ENCODE data around the gene PRICKLE2. TPM values are rescaled to one million over a fixed set of nuclear protein-coding genes. Genes with fewer than 3 reads are reported as not detected.
A peak's percentile ranks its signal among the peaks of the same experiment; 100 is the strongest.

PRICKLE2 gene
- total and polyA plus RNA-seq, 7 donors, result 0.34 to 4.9 (median 2.2) TPM

DNA sequence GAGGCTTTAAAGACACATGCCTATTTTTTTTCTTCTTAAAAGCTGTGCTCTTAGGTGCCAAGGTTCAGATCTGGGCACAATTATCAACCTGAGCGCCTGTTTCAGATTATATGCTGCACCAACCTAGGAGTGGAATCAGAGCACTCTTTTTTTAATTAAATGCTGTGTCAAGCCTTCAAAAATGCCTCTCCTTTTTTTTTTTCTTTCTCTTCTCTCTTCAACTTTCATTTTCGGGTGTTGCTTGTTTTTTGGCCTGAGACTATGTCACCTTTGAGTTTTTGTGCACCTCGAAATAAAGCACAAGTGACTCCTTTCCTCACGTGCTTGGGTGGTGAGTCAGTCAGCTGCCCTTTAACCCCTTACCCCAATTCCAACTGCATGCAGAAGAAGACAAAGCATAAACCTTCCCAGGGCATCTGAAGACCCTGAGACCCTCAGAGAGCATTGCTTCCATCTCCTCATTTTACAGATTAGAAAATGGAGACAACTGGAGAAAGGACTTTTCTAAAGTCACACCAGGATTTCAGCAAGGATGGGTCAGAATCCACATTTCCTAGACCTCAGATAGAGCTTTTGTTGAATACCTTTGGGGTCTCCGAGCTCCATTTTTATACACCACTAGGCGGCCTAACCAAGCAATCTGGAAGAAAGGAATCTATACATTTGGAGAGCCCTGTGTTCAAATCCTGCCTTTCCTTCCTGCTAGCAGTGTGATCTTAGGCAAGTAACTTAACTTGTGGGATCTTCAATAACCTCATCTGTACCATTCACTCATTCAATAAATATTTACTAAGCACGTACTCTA lies 631 bp upstream of the PRICKLE2 start:
- no peaks in the 10 kb centered on the region for H3K27me3 ChIP-seq (ENCODE audit: insufficient read depth in 3 of 3, low read length in 2 of 3)
- H3K9me3 ChIP-seq, result no peaks in the 10 kb centered on the region
- H3K27ac ChIP-seq, result peak overlapping the region; percentile 56
- TF ChIP-seq, protein P1, sequence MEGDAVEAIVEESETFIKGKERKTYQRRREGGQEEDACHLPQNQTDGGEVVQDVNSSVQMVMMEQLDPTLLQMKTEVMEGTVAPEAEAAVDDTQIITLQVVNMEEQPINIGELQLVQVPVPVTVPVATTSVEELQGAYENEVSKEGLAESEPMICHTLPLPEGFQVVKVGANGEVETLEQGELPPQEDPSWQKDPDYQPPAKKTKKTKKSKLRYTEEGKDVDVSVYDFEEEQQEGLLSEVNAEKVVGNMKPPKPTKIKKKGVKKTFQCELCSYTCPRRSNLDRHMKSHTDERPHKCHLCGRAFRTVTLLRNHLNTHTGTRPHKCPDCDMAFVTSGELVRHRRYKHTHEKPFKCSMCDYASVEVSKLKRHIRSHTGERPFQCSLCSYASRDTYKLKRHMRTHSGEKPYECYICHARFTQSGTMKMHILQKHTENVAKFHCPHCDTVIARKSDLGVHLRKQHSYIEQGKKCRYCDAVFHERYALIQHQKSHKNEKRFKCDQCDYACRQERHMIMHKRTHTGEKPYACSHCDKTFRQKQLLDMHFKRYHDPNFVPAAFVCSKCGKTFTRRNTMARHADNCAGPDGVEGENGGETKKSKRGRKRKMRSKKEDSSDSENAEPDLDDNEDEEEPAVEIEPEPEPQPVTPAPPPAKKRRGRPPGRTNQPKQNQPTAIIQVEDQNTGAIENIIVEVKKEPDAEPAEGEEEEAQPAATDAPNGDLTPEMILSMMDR (IDR thresholded peaks at IDR 0.05), result no peak
- no peaks in the 10 kb centered on the region for H3K36me3 ChIP-seq (ENCODE audit: insufficient read depth in 1 of 2, low read depth in 1 of 2)
- DNase-seq (no peak), ATAC-seq (no peak)
- no peaks in the 10 kb centered on the region for H3K4me1 ChIP-seq
- intact Hi-C loops (cut with DNase I), result no loop called here
- WGBS, 3 donors, result 52 to 62% (median 57%) methylated on average over 7 of the region's 7 CpGs
- H3K4me3 ChIP-seq, result peak overlapping the region; percentile 53

DNA sequence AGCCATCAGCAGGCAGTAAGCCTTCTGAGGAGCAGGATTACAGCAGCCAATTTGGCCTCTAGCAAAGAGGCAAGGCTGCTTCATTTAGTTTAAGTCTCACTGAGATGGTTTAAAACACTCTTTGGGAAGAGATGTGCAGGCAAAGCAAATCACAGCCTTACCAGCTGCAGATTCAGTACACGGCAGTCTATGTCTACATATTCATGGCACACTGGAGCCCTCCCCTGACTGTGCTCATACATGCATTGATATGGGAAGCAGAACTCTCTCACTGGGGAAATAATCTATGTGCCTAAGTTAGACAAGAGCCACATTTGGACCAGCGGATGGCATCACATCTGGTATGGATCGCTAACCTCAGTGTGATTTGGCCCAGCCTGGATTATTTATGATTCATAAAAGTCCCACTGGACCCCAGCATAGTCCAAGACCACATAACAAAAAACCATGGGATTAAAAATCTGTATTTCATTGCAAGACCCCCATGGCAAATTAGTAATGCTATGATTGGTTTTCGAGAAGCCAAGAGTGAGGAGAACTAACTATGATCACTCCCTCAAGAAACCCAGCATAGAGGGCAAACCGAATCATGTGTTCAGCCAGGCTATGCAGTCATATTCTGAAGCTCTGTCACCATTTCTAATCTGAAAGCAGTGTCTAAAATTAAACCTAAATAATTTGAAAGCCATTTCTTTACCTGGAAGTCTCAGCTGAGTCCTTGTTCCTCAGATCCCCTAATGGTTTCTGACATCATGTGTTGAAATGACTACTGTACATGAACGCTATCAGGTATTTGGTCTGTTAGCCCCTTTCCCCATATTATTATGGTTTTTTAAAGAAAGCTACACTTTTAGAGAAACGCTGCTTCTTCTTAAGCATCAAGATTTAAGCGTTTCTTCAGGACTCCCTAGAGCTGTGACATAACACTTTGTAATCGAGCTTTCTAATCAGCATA lies 1.2 kb downstream of the PRICKLE2 start:
- Histone ChIP-seq H3K27ac (peak overlapping the region; percentile 56), H3K4me3 (peak overlapping the region; percentile 53), H3K27me3 (ENCODE audit: insufficient read depth in 3 of 3, low read length in 2 of 3) (no peaks in the 10 kb centered on the region), H3K4me1 (peaks cover 3% of the 10 kb centered on the region), H3K9me3 (no peaks in the 10 kb centered on the region), H3K36me3 (ENCODE audit: insufficient read depth in 1 of 2, low read depth in 1 of 2) (no peaks in the 10 kb centered on the region)
- DNase-seq (no peak), ATAC-seq (no peak)
- WGBS, 3 donors, result 44 to 71% (median 47%) methylated on average over 9 of the region's 9 CpGs
- TF ChIP-seq, protein P1 (IDR thresholded peaks at IDR 0.05), result no peak
- intact Hi-C loops (cut with DNase I), result loop anchor here in 1 of 2 donors (5.0 kb wide), 1 partner anchor 192 kb away; no protein-coding TSS in a partner anchor

DNA sequence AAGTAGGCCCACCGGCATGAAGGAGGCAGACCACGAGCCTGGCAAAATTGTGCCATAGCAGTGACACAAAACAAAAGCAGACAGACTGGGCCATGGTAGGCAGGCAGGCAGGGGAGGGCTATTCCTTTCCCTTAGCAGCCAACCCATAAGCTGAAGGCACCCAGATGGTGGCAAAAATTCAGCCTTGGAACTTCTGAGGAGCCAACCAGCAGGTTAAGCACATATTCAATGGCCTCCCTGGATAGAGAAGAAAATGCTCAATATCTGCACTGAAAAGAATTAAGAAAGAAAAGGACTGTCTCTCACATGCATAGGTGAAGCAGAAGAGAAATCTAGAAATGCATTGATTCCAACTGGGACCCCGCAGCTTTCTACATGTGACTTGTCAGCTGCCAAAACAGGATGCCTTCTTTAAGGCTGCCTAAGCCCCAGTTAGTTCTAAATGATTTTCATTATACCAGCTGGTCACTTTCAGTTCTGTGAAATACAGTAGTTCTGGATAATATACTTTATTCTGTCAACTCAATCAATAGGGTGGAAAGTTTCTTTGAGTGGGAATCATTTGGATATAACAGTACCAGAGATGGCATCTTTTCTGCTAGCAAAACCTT lies 2.7 kb downstream of the PRICKLE2 start:
- intact Hi-C loops (cut with DNase I), result loop anchor here in 1 of 2 donors (5.0 kb wide), 1 partner anchor 190 kb away; no protein-coding TSS in a partner anchor
- no peak for ATAC-seq
- no peak for DNase-seq
- Histone ChIP-seq H3K4me3 (no peak overlapping the region), H3K9me3 (no peaks in the 10 kb centered on the region), H3K4me1 (peaks cover 3% of the 10 kb centered on the region), H3K36me3 (ENCODE audit: insufficient read depth in 1 of 2, low read depth in 1 of 2) (no peaks in the 10 kb centered on the region), H3K27ac (no peak overlapping the region), H3K27me3 (ENCODE audit: insufficient read depth in 3 of 3, low read length in 2 of 3) (no peaks in the 10 kb centered on the region)
- 69 to 77% (median 74%) methylated on average over 3 of the region's 3 CpGs for WGBS, 3 donors
- TF ChIP-seq, protein P1 (IDR thresholded peaks at IDR 0.05), result no peak

DNA sequence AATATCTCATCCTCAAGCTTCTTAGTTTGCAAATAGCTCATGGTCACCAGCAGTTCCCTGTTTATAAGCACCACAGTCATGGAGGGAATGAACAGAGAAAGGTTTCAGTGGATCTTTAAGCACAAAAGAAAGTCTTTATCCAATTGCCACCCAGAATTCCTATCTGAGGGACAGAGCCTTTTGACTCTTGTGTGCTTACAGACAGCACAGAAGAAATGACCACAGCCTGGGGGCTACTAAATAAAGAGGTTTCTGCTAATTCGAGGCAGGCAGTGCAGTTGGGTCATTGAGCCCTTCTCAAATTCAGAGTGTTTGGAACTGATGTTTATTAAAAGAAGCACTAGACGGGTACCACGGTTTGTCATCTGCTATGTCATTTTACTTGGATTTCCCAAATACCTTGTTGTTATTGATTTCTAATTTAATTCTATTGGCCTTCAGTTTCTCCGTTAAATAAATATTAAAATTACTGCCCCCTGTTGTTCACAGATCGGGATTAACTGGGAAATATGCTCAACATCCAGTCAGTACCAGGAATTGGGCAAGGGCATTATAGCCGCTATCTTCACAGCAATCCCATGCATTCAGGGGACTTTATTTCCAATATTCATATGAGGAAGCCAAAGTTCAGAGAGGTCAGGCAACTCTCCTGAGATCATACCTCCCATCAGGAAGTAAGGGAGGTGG lies 3.6 kb downstream of the PRICKLE2 start:
- ATAC-seq (no peak), DNase-seq (no peak)
- Histone ChIP-seq H3K36me3 (ENCODE audit: insufficient read depth in 1 of 2, low read depth in 1 of 2) (no peaks in the 10 kb centered on the region), H3K27ac (no peak overlapping the region), H3K27me3 (ENCODE audit: insufficient read depth in 3 of 3, low read length in 2 of 3) (no peaks in the 10 kb centered on the region), H3K4me1 (peaks cover 3% of the 10 kb centered on the region), H3K4me3 (no peak overlapping the region), H3K9me3 (no peaks in the 10 kb centered on the region)
- TF ChIP-seq, protein P1 (IDR thresholded peaks at IDR 0.05), result no peak
- intact Hi-C loops (cut with DNase I), result loop anchor here in 1 of 2 donors (5.0 kb wide), 1 partner anchor 189 kb away; no protein-coding TSS in a partner anchor
- 80 to 84% (median 83%) methylated on average over 6 of the region's 6 CpGs for WGBS, 3 donors
